GM21717 (cell line): ENCODE results near the gene P2RY8.
"Not testable (repeated sequence)": the region's sequence is repeated elsewhere in the genome, so short reads cannot be mapped to it uniquely, and the experiment has no call there.

ENCODE experiments used
- ATAC-seq: cut with Tn5 transposase; IDR thresholded peaks from one replicate; pipeline ENCODE4 v1.9.1; 2021; ENCODE audit warnings: mild to moderate bottlenecking, moderate library complexity; ENCODE audit not compliant: unreplicated experiment

The P2RY8 gene

GRCh38 chrX:1447969-1448572 lies 88.9 kb downstream of the P2RY8 start:
- not testable (repeated sequence) for ATAC-seq

DNA sequence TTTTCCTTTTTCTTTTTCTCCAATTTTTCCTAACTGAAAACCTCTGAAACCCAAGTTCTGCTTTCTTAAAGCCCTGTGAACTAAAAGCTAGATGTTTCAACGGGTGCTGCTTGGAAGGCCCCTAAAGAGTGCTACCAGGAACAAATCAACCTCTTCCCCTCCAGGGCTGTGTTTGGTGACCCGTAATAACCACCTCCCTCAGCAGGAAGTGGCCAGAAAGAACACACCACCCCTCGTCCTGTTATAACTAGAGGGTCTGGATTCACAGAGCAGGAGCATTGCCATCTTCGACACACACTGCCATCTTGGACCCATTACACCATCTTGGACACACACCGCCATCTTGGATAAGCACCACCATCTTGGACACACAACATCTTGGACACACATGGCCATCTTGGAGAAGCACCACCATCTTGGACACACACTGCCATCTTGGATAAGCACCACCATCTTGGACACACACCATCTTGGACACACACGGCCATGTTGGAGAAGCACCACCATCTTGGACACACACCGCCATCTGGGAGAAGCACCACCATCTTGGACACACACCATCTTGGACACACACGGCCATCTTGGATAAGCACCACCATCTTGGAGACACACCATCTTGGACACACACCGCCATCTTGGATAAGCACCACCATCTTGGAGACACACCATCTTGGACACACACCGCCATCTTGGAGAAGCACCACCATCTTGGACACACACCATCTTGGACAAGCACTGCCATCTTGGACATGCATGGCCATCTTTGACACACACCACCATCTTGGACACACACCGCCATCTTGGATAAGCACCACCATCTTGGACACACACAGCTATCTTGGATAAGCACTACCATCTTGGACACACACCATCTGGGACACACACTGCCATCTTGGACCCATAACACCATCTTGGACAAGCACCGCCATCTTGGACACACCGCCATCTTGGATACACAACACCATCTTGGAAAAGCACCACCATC lies 89.7 kb downstream of the P2RY8 start:
- not testable (repeated sequence) for ATAC-seq

DNA sequence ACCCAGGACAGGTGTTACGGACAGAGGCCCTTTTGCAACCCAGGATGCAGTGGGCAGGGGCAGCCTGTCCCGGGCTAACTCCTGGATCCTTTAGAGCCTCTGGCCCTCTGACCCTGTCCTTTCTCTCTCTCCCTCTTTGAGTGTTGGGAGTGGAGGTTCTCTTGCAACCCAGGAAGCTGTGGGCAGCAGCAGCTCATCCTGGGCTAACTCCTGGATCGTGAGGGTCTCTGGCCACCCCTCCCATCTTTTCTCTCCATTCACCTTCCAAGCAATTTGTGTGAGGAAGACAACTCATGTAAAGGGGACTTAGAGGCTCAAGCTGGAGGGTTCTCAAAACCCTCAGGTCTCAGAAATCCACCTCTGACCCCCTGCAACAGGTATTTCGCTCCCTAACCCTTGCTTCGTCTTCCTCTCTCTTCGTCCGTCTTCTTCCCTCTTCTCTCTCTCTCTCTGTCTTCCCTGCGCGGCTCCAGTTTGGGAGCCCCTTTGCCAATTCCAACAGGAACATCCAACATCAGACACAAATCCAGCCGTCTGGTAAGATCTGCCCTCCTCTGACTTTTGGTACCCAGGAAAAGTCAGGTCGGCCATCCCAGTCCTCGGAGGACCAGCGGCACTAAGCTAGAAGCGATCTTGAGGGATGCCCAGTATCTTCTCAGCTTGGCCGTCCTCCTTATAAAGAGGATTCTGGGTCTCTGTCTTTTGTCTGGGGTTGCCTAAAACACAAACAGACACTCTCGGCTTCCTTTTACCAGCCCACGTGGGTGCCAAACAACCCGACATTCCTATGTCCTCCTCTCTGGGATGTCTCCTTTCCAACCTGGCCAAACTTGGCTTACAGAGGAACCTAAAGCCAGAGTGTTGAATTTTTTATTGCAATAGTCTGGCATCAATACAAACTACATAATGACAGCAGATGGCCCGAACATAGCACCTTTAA lies 92.2 kb downstream of the P2RY8 start:
- no peak for ATAC-seq

GRCh38 chrX:1443496-1444075 lies 93.4 kb downstream of the P2RY8 start:
- ATAC-seq = no peak

GRCh38 chrX:1442724-1443367 lies 94.1 kb downstream of the P2RY8 start:
- no peak for ATAC-seq

- ATAC-seq = no peak
These were observed 94.8 kb downstream of the P2RY8 start for GRCh38 chrX:1442016-1442665.

DNA sequence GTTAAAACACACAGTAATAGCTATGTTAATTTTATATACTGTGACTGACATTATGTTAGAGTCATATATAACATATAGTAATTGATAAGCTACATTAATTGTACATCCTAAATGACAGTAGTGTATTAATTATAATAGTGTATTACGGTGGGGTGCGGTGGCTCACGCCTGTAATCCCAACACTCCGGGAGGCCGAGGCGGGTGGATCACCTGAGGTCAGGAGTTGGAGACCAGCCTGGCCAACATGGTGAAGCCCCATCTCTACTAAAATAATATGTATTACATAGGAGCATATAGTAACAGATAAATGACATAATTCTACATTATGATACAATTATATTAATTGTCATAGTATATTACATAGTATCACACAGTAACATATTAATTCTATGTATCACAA lies 96.5 kb downstream of the P2RY8 start:
- ATAC-seq = no peak

DNA sequence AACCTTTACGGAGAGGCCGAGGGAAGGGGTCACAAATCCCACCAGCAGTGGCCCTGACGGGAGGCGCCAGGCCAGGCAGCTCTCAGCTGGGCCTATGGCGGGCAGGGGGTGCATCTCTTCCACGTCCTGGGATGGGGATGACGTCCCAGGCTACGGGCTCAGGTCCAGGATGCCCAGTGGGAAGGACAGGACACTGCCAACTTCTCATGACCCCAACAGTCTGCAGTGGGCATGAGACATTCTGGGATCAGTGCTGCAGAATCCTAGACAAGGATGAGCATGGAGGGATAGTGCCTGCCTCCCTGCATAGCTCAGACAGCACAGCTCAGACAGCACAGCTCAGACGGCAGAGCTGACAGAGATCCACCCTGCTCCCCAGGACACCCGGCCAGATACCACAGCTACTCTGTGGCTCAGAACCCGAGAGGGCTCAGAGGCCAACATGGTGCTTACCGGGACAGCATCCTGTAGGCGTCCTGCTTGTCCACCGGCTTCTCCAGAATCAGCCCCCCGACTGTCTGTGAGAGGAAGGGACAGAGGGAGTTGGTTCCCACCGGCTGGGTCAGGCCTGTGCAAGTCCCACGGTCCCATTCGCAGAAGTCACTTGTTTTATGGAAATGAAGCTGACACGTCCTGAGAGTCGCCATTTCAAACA lies 101.6 kb downstream of the P2RY8 start:
- ATAC-seq = no peak

DNA sequence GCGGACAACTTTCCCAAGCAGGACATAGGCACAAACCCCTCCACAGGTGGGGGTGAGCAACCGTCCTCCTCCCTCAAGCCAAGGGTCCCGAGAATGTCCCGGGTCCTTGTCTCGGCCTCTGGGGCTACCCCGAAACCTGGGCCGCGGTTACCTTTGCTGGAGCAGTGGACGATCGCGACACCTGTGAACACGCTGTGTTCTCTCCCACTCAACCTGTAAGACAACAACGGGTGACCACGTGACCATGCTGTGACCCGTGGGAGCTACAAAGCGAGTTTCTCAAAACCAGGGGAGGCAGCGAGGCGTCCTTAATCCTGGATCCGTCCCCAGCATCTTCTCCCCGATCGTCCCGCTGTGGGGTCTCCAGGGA lies 102.1 kb downstream of the P2RY8 start:
- ATAC-seq = no peak

DNA sequence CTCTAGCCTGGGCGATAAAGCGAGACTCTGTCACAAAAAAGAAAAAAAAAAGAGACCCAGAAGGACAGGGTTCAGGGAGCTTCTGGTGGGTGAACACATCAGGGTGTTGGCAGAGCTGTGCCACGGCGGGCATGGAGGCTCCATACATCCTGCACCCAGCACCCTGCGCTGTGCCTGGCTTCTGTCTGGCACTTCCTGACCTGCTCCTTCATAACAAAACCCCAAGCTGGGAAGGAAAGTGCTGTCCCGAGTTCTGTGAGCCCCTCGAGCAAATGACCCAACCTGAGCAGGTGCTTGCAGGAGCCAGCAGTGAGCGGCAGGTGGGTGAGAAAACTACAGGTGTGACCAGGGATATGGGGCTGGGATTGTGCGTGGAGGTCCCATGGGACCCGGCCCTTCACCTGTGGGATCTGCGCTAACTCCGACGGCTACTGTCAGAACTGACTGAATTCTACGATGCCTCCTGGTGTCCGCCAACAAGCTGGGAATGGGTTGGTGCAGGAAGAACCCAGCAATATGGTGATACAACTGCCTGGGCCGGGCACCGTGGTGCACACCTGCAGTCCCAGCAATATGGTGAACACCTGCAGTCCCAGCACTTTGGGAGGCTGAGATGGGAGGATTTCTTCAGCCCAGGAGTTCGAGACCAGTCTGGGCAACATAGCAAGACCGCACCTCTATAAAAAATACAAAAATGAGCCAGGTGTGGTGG lies 103.2 kb downstream of the P2RY8 start:
- ATAC-seq = no peak

DNA sequence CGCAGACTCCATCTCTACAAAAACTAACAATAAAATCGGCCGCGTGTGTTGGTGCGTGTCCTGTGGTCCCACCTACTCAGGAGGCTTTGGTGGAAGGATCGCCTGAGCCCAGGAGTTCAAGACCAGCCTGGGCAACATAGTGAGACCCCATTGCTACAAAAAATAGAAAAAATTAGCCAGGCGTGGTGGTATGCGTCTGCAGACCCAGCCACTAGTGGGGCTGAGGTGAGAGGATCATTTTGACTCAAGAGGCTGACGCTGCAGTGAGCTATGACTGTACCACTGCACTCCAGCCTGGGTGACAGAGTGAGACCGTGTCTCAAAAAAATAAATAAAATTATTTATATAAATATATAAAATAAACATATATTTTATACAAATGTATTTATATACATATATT lies 106.5 kb downstream of the P2RY8 start:
- ATAC-seq = no peak

DNA sequence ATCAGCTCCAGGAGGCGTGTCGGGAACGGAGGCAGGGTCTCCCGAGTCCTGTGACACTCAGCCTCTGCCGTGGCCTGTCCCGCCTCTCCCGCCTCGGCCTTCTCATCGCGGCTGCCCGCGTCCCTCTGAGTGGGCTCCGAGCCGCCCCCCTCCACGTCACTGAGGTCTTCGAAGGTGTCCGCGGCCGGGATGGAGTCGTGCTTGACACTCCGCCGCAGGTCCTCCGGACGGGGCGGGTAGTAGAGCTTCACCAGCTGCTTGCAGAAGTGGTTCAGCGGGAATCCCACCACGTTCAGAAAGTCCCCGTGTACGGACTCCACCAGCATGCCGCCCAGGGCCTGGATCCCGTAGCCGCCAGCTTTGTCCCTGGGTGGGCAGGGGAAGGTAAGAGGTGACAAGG lies 109.2 kb downstream of the P2RY8 start:
- ATAC-seq = no peak

DNA sequence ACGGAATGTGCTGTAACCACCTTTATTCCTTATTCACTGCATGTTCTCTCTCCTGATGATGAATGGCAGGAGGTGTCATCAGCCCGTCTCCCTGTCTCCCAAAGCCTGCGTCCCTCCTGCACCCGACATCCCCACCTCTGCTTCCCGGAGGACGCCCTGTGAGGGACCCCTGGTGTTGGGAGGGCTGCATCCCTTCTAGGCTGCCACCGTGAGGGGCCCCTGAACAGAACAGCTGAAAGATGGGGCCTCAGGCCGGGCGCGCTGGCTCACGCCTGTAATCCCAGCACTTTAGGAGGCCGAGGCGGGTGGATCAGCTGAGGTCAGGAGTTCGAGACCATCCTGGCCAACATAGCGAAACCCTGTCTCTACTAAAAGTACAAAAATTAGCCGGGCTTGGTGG lies 110.7 kb downstream of the P2RY8 start:
- not testable (repeated sequence) for ATAC-seq

- no peak for ATAC-seq
These were observed 111.6 kb downstream of the P2RY8 start for GRCh38 chrX:1425381-1425780.

DNA sequence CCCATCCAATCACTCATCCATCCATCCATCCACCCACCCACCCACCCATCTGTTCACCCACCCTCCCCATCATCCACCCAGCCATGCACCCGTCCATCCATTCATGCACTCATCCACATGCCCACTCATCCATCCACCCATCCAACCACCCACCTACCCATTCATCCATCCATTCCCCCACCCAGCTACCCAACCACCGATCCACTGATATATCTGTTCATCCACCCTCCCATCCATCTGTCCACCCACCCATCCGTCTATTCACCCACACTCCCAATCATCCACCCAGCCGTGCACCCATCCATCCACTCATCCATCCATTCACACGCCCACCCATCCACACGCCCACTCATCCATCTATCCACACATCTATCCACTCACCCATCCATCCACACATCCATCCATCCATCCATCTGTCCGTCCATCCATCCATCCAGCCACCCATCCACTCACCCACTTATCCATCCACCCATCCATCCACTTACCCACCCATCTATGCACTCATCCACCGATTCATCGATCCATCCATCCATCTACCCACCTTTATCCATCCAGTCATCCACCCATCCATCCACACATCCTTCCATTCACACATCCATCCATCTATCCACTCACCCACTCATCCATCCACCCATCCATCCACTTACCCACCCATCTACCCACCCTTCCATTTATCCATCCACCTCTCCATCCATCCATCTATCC lies 112.7 kb downstream of the P2RY8 start:
- ATAC-seq = no peak

GRCh38 chrX:1423215-1423614 lies 113.8 kb downstream of the P2RY8 start:
- no peak for ATAC-seq

GRCh38 chrX:1422135-1422465 lies 114.9 kb downstream of the P2RY8 start:
- ATAC-seq = no peak

GRCh38 chrX:1421433-1422134 lies 115.4 kb downstream of the P2RY8 start:
- no peak for ATAC-seq
